A549 (cell line): Measurements from ENCODE around the gene ABCD2.

Experiments
- CTCF ChIP-seq: fragments of >200 bp; sonication (Bioruptor Twin); formaldehyde crosslinking; IDR thresholded peaks from 3 replicates; pipeline ENCODE4 v1.5.1; 2016
- RAD21 ChIP-seq, 2 experiments: fragments of >200 bp in 1 of 2; sonication (Bioruptor Twin) in 1 of 2; formaldehyde crosslinking in 1 of 2; IDR thresholded peaks in 1 of 2; conservative IDR thresholded peaks in 1 of 2; 2 replicates in 1 of 2; 3 replicates in 1 of 2; pipeline ENCODE4 v1.6.1; 2012 to 2018; ENCODE audit warnings: inconsistent platforms in 1 of 2

DNA sequence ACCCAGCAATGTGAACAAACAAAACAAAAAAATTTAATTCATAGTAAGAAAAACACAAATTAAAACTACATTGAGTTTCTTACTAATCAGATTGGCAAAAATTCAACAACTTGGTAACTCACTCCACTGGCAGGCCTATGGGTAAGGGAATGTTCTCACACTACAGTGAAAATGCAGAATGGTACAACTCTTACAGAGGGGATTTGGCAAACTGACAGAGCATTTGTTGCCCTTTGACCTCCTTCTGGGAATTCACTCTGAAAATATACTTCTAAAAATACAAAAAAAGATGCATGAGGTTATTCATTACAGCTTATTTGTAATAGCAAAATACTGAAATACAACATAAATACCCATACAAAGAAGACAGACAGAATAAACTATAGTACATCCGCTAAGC lies 32.8 kb downstream of the ABCD2 start:
- no peak for TF ChIP-seq CTCF
- no peak for TF ChIP-seq RAD21 (conservative IDR thresholded peaks at IDR 0.05 in 1 of 2, IDR thresholded peaks at IDR 0.05 in 1 of 2)
